SK-N-SH (cell line): ENCODE results near the gene ADORA2A. TPM values are rescaled to one million over a fixed set of nuclear protein-coding genes. Genes with fewer than 3 reads are reported as not detected.
A peak's percentile ranks its signal among the peaks of the same experiment; 100 is the strongest.

ENCODE experiments used
- CTCF ChIA-PET: fragments of 300-600, 350-600 bp; formaldehyde crosslinking; extraction: SDS; loops from one replicate; lab custom pipeline; 2021; lab: Yijun Ruan, JAX
- POLR2A ChIA-PET: fragments of 350-600 bp; sonication (Branson Sonifier 250); formaldehyde crosslinking; extraction: SDS; loops from one replicate; lab custom pipeline; 2020; ENCODE audit warnings: antibody characterized with exemption, inconsistent platforms; lab: Yijun Ruan, JAX
- DNase-seq: peaks from one replicate; pipeline ENCODE4 v3.0.0; 2012
- H2AFZ ChIP-seq: fragments of 200-600 bp; sonication (generic); 2 replicates; pipeline ENCODE4 v1.8.1; 2016; ENCODE audit warnings: antibody characterized with exemption, mild to moderate bottlenecking, low read depth
- H3F3A ChIP-seq: fragments of 200-600 bp; sonication (generic); replicated peaks from 2 replicates; pipeline ENCODE3; 2016; ENCODE audit warnings: antibody characterized with exemption, mild to moderate bottlenecking; ENCODE audit not compliant: insufficient read depth
- H3K27ac ChIP-seq, 2 experiments: fragments of 200-500 bp in 1 of 2; fragments of 200-600 bp in 1 of 2; sonication (Bioruptor generic) in 1 of 2; sonication (generic), shearing (Covaris generic) in 1 of 2; 2 replicates each; pipeline versions ENCODE4 v1.5.1 to v1.6.1; 2014 to 2016; ENCODE audit warnings: low read depth in 2 of 2, inconsistent platforms in 1 of 2, low read length in 1 of 2, mild to moderate bottlenecking in 1 of 2, mixed read lengths in 1 of 2
- H3K27me3 ChIP-seq: fragments of 200-600 bp; sonication (generic), shearing (Covaris generic); 2 replicates; pipeline ENCODE4 v1.6.1; 2016; ENCODE audit warnings: mixed run types; ENCODE audit not compliant: insufficient read depth
- H3K36me3 ChIP-seq, 2 experiments: fragments of 200-500 bp in 1 of 2; fragments of 200-600 bp in 1 of 2; sonication (Bioruptor generic) in 1 of 2; sonication (generic) in 1 of 2; replicated peaks in 1 of 2; 2 replicates each; pipeline versions ENCODE3 to v1.5.1; 2014 to 2016; ENCODE audit warnings: low read length in 1 of 2, mild to moderate bottlenecking in 1 of 2; ENCODE audit not compliant: insufficient read depth in 2 of 2, control insufficient read depth in 1 of 2
- H3K4me1 ChIP-seq, 2 experiments: fragments of 200-500 bp in 1 of 2; fragments of 200-600 bp in 1 of 2; sonication (Bioruptor generic) in 1 of 2; sonication (generic), shearing (Covaris generic) in 1 of 2; 2 replicates each; pipeline versions ENCODE4 v1.5.1 to v1.6.1; 2014 to 2016; ENCODE audit warnings: low read depth in 1 of 2, low read length in 1 of 2, mixed run types in 1 of 2; ENCODE audit not compliant: insufficient read depth in 2 of 2, control insufficient read depth in 1 of 2
- H3K4me2 ChIP-seq: fragments of 200-600 bp; sonication (generic), shearing (Covaris generic); 2 replicates; pipeline ENCODE4 v1.6.1; 2017; ENCODE audit warnings: mixed run types
- H3K4me3 ChIP-seq, 2 experiments: fragments of 200-500 bp in 1 of 2; fragments of 200-600 bp in 1 of 2; sonication (Bioruptor generic) in 1 of 2; sonication (generic), shearing (Covaris generic) in 1 of 2; 2 replicates each; pipeline versions ENCODE4 v1.5.1 to v1.8.1; 2014 to 2016; ENCODE audit warnings: low read depth in 2 of 2, inconsistent platforms in 1 of 2, low read length in 1 of 2, mild to moderate bottlenecking in 1 of 2, mixed read lengths in 1 of 2, moderate library complexity in 1 of 2
- H3K79me2 ChIP-seq: fragments of 200-600 bp; sonication (generic); 2 replicates; pipeline ENCODE4 v1.8.1; 2017; ENCODE audit warnings: mild to moderate bottlenecking; ENCODE audit not compliant: insufficient read depth
- H3K9ac ChIP-seq: fragments of 200-600 bp; sonication (generic); 2 replicates; pipeline ENCODE4 v1.6.1; 2017; ENCODE audit warnings: mixed run types
- H3K9me2 ChIP-seq: fragments of 200-600 bp; sonication (generic); 2 replicates; pipeline ENCODE4 v1.6.1; 2017; ENCODE audit warnings: mixed run types
- H3K9me3 ChIP-seq: fragments of 200-600 bp; sonication (generic); 2 replicates; pipeline ENCODE4 v1.6.1; 2017; ENCODE audit warnings: mixed run types, mild to moderate bottlenecking, moderate library complexity
- H4K20me1 ChIP-seq: fragments of 200-600 bp; sonication (generic); 2 replicates; pipeline ENCODE4 v1.6.1; 2017; ENCODE audit warnings: mild to moderate bottlenecking, mixed run types; ENCODE audit not compliant: insufficient read depth
- CTCF ChIP-seq: fragments of 200-600 bp; sonication (generic); IDR thresholded peaks from 2 replicates; pipeline ENCODE4 v1.6.1; 2017; ENCODE audit warnings: antibody characterized with exemption, mild to moderate bottlenecking, moderate library complexity
- ELF1 ChIP-seq: IDR thresholded peaks from 2 replicates; pipeline ENCODE4 v1.4.0; 2012
- EP300 ChIP-seq, 2 experiments: IDR thresholded peaks; 2 replicates each; pipeline versions ENCODE4 v1.4.0 to v1.6.1; 2012; ENCODE audit warnings: borderline replicate concordance in 1 of 2, low read depth in 1 of 2, low read length in 1 of 2
- FOSL2 ChIP-seq: IDR thresholded peaks from 2 replicates; pipeline ENCODE4 v1.4.0; 2012; ENCODE audit warnings: low read depth, mild to moderate bottlenecking, moderate library complexity, borderline replicate concordance
- FOXJ3 ChIP-seq: sonication (generic); formaldehyde crosslinking; IDR thresholded peaks from 2 replicates; pipeline ENCODE4 v1.5.1; 2020; ENCODE audit warnings: mild to moderate bottlenecking, missing genetic modification reagents
- FOXM1 ChIP-seq: IDR thresholded peaks from 2 replicates; pipeline ENCODE4 v1.4.0; 2012; ENCODE audit warnings: low read depth, mild to moderate bottlenecking
- GABPA ChIP-seq: IDR thresholded peaks from 2 replicates; pipeline ENCODE4 v1.4.0; 2012; ENCODE audit warnings: low read depth, mild to moderate bottlenecking
- MXI1 ChIP-seq: IDR thresholded peaks from 2 replicates; pipeline ENCODE4 v1.6.1; 2012; ENCODE audit warnings: mild to moderate bottlenecking, low read depth, low read length, improper control_type of control experiment
- NRF1 ChIP-seq: IDR thresholded peaks from 2 replicates; pipeline ENCODE4 v1.6.1; 2012; ENCODE audit warnings: low read depth, mild to moderate bottlenecking, low read length
- POLR2AphosphoS5 ChIP-seq: IDR thresholded peaks from 2 replicates; pipeline ENCODE4 v1.6.1; 2012; ENCODE audit warnings: low read depth, low read length
- RFX5 ChIP-seq: IDR thresholded peaks from 2 replicates; pipeline ENCODE4 v1.6.1; 2012; ENCODE audit warnings: mild to moderate bottlenecking, improper control_type of control experiment, low read length
- TAF1 ChIP-seq: IDR thresholded peaks from 2 replicates; pipeline ENCODE4 v1.6.1; 2012; ENCODE audit warnings: low read depth, mild to moderate bottlenecking, low read length, moderate library complexity, borderline replicate concordance
- WGBS: methylation state at CpG from one replicate; pipeline ENCODE4 v1.1.6; 2017; ENCODE audit warnings: low lambda C conversion rate; 5-methylcytosine and 5-hydroxymethylcytosine counted together
- polyA plus RNA-seq, 3 experiments: library from polyadenylated mRNA; depleted of rRNA; stranded (reverse); fragments of >200 nt; gene quantifications; 2 replicates each; pipeline ENCODE4 v1.2.3, GENCODE V29; 2012

Gene ADORA2A
- polyA plus RNA-seq, 1 of the 3 experiments (the other 2 are of a cell fraction): 9.3 TPM

- Histone ChIP-seq H3K9ac (no peak overlapping the region), H4K20me1 (no peaks in the 10 kb centered on the region), H3K9me3 (no peaks in the 10 kb centered on the region), H3K4me2 (no peak overlapping the region), H3K9me2 (no peaks in the 10 kb centered on the region), H3K36me3 (no peaks in the 10 kb centered on the region), H3K4me3 (no peak overlapping the region), H3F3A (no peaks in the 10 kb centered on the region), H3K27ac (no peak overlapping the region), H3K79me2 (no peaks in the 10 kb centered on the region), H2AFZ (peak overlapping the region; percentile 40; the same call in 1 of the 2 replicates), H3K4me1 (peaks cover 0 to 4% of the 10 kb centered on the region in 2 experiments; a peak in 1 of 4 replicates), H3K27me3 (no peaks in the 10 kb centered on the region)
- TF ChIP-seq CTCF (no peak), NRF1 (no peak), FOXJ3 (no peak), FOXM1 (no peak), EP300 (IDR thresholded peaks at IDR 0.05; ENCODE audit: borderline replicate concordance in 1 of 2, low read depth in 1 of 2, low read length in 1 of 2) (no peak), GABPA (no peak), TAF1 (no peak), ELF1 (no peak)
- ChIA-PET POLR2A (no interaction called here), CTCF (interaction anchor here (0.8 to 1.8 kb wide), 3 partner anchors 13 to 63 kb away, joined by 3 to 4 read pairs (median 4); no protein-coding TSS in a partner anchor)
- no peak for DNase-seq
- WGBS: 94% methylated on average over 1 of the region's 1 CpG
Measured at GRCh38 chr22:24459911-24460310, 32.5 kb downstream of the ADORA2A start.

- CTCF ChIA-PET: interaction anchor here (0.8 to 1.8 kb wide), 2 partner anchors 16 to 62 kb away, joined by 3 to 4 read pairs; no protein-coding TSS in a partner anchor
- no peaks in the 10 kb centered on the region for H4K20me1 ChIP-seq
Measured at GRCh38 chr22:24460418-24461089, 33.2 kb downstream of the ADORA2A start.

More at GRCh38 chr22:24460418-24461089, 33.2 kb downstream of the ADORA2A start:
- Histone ChIP-seq H3F3A (no peaks in the 10 kb centered on the region), H3K4me3 (no peak overlapping the region), H3K36me3 (no peaks in the 10 kb centered on the region), H3K4me1 (no peaks in the 10 kb centered on the region; a peak in 1 of 4 replicates), H3K9me3 (no peaks in the 10 kb centered on the region), H3K27ac (no peak overlapping the region), H3K9ac (no peak overlapping the region), H2AFZ (no peak overlapping the region; the same call in 1 of the 2 replicates), H3K79me2 (no peaks in the 10 kb centered on the region), H3K27me3 (no peaks in the 10 kb centered on the region), H3K4me2 (no peak overlapping the region), H3K9me2 (no peaks in the 10 kb centered on the region)
- 89% methylated on average over 10 of the region's 10 CpGs for WGBS
- no peak for DNase-seq
- TF ChIP-seq RFX5 (no peak), POLR2AphosphoS5 (no peak), MXI1 (no peak), FOSL2 (no peak)
- POLR2A ChIA-PET: no interaction called here
